Lung (tissue), 12 donors: Measurements from ENCODE around the gene RARRES2. TPM values are rescaled to one million over a fixed set of nuclear protein-coding genes. Genes with fewer than 3 reads are reported as not detected.
A peak's percentile ranks its signal among the peaks of the same experiment; 100 is the strongest.
"Not testable (repeated sequence)": the region's sequence is repeated elsewhere in the genome, so short reads cannot be mapped to it uniquely, and the experiment has no call there.

Experiments used
- ATAC-seq: fragments of 200-7000 bp; cut with Tn5 transposase; one replicate; pipeline ENCODE4 v1.9.1; 2020; ENCODE audit warnings: moderate number of reproducible peaks; ENCODE audit not compliant: insufficient read depth, low FRiP score
- DNase-seq, 3 donors: peaks; one replicate each; pipeline ENCODE4 v3.0.0-alpha.2; 2013 to 2017
- H3K27ac ChIP-seq, 2 donors: one replicate each; pipeline ENCODE4 v1.5.1; 2013; ENCODE audit warnings: mild to moderate bottlenecking in 2 of 2, moderate library complexity in 2 of 2, control low read depth in 1 of 2, inconsistent platforms in 1 of 2, low read depth in 1 of 2, low read length in 1 of 2
- H3K27me3 ChIP-seq, 3 donors: one replicate each; pipeline ENCODE4 v1.5.1; 2013; ENCODE audit warnings: low read length in 2 of 3; ENCODE audit not compliant: control insufficient read depth in 3 of 3, insufficient read depth in 3 of 3
- H3K36me3 ChIP-seq, 4 donors: one replicate each; pipeline ENCODE4 v1.5.1; 2013; ENCODE audit warnings: low read length in 4 of 4, mild to moderate bottlenecking in 1 of 4, moderate library complexity in 1 of 4; ENCODE audit not compliant: control insufficient read depth in 4 of 4, insufficient read depth in 4 of 4
- H3K4me1 ChIP-seq, 5 donors: one replicate each; pipeline ENCODE4 v1.5.1; 2013; ENCODE audit warnings: low read length in 5 of 5, mild to moderate bottlenecking in 2 of 5, moderate library complexity in 1 of 5; ENCODE audit not compliant: control insufficient read depth in 5 of 5, insufficient read depth in 5 of 5
- H3K4me3 ChIP-seq: one replicate; pipeline ENCODE4 v1.5.1; 2013; ENCODE audit warnings: mild to moderate bottlenecking, control low read depth, moderate library complexity
- H3K9ac ChIP-seq, 2 donors: one replicate each; pipeline ENCODE4 v1.5.1; 2013; ENCODE audit warnings: low read length in 2 of 2, control low read depth in 1 of 2; ENCODE audit not compliant: insufficient read depth in 1 of 2
- H3K9me3 ChIP-seq, 4 donors: one replicate each; pipeline ENCODE4 v1.5.1; 2013; ENCODE audit warnings: low read length in 3 of 4, mild to moderate bottlenecking in 1 of 4, moderate library complexity in 1 of 4; ENCODE audit not compliant: control insufficient read depth in 4 of 4, insufficient read depth in 3 of 4
- CTCF ChIP-seq: IDR thresholded peaks from 2 replicates; pipeline ENCODE4 v1.5.1; 2012; ENCODE audit warnings: mild to moderate bottlenecking; ENCODE audit errors: control extremely low read depth, extremely low read depth
- WGBS, 2 donors: extraction: QIAGEN DNeasy Blood & Tissue Kit; methylation state at CpG; one replicate each; pipeline ENCODE4 v1.1.7; 2013; 5-methylcytosine and 5-hydroxymethylcytosine counted together
- polyA plus RNA-seq, 2 donors: library from polyadenylated mRNA; stranded (reverse); fragments of 200-250 nt; gene quantifications; one replicate each; pipeline ENCODE4 v1.2.1, GENCODE V29; 2013
- total RNA-seq, 2 donors: library from RNA; depleted of rRNA in 1 of 2; stranded (reverse); fragments of >200 nt in 1 of 2; gene quantifications; one replicate each; pipeline ENCODE4 v1.2.1, GENCODE V29; 2014 to 2021
- donor health status: control.
- donor health status: control.
- donor health status: Bipolar disorder and iron deficiency.
- donor health status: healthy.
- donor health status: DM: yes; HTN: yes; CAD: no.

Gene RARRES2
- total and polyA plus RNA-seq, 4 donors, result 123 to 212 (median 163) TPM

GRCh38 chr7:150308575-150308974 is 32.9 kb downstream of the RARRES2 start:
- Histone ChIP-seq H3K4me1 (peaks cover 0 to 6% (median 0%) of the 10 kb centered on the region in 5 donors), H3K36me3 (no peaks in the 10 kb centered on the region), H3K9ac (no peak overlapping the region), H3K9me3 (no peaks in the 10 kb centered on the region), H3K27me3 (no peaks in the 10 kb centered on the region), H3K4me3 (no peak overlapping the region), H3K27ac (no peak overlapping the region)
- no peak for TF ChIP-seq CTCF
- no peak for ATAC-seq
- DNase-seq, result no peak

GRCh38 chr7:150307904-150308303 is 33.5 kb downstream of the RARRES2 start:
- Histone ChIP-seq H3K9me3 (no peaks in the 10 kb centered on the region), H3K27ac (peak overlapping the region in 1 of 2 donors; percentile 61), H3K4me3 (no peak overlapping the region), H3K27me3 (no peaks in the 10 kb centered on the region), H3K36me3 (no peaks in the 10 kb centered on the region), H3K4me1 (peaks cover 0 to 6% (median 0%) of the 10 kb centered on the region in 5 donors), H3K9ac (no peak overlapping the region)
- TF ChIP-seq CTCF, result no peak
- WGBS, 2 donors, result 71 to 82% methylated on average over 9 of the region's 9 CpGs
- DNase-seq (no peak), ATAC-seq (no peak)

DNA sequence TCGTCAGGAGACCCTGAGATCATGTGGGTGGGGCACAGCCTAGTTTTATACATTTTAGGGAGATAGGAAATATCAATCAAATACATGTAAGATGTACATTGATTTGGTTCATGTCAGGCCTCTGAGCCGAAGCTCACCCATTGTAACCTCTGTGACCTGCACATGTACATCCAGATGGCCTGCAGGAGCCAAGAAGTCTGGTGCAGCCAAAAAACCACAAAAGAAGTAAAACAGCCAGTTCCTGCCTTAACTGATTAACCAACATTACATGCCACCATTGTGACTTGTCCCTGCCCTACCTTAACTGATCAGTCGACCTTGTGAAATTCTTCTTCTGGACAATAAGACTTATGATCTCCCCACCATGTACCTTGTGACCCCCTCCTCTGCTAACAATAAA is 34.3 kb downstream of the RARRES2 start:
- H3K36me3 ChIP-seq, result no peaks in the 10 kb centered on the region
- WGBS, 2 donors, result 78 to 80% methylated on average over 3 of the region's 3 CpGs
- H3K4me1 ChIP-seq, result peaks cover 0 to 6% (median 0%) of the 10 kb centered on the region in 5 donors
- no peak for ATAC-seq
- H3K27me3 ChIP-seq, result no peaks in the 10 kb centered on the region
- TF ChIP-seq CTCF, result no peak
- no peak for DNase-seq
- no peaks in the 10 kb centered on the region for H3K9me3 ChIP-seq
- no peak overlapping the region for H3K27ac ChIP-seq
- H3K4me3 ChIP-seq, result no peak overlapping the region
- H3K9ac ChIP-seq, result no peak overlapping the region

- H3K9ac ChIP-seq, result not testable (repeated sequence)
Measured at GRCh38 chr7:150306377-150306776, 35.1 kb downstream of the RARRES2 start.

DNA sequence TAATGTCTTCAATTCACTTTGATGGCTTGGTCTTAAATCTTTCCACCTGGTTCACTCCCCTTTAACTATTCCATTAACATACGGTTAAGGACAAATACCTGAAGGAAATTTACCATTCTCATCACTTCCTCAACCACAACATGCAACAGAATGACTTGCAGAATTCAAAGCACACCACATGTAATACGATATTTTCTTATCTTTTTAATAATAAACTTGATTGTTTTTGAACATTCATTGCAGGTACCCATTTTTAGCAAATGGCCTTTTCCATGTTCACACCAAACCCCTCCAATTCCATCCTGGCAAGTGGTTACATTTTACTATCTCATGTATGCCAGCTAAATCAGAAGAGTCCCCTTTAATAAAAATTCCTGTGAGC is 35.5 kb downstream of the RARRES2 start:
- H3K36me3 ChIP-seq, H3K9ac ChIP-seq, H3K4me3 ChIP-seq, H3K27me3 ChIP-seq, DNase-seq, H3K9me3 ChIP-seq, H3K4me1 ChIP-seq, ATAC-seq, H3K27ac ChIP-seq: not testable (repeated sequence)
- 18 to 47% methylated on average over 2 of the region's 2 CpGs for WGBS, 2 donors

More at GRCh38 chr7:150306377-150306776, 35.1 kb downstream of the RARRES2 start:
- ATAC-seq, H3K27me3 ChIP-seq, H3K9me3 ChIP-seq, H3K4me1 ChIP-seq, DNase-seq, H3K27ac ChIP-seq, H3K36me3 ChIP-seq, H3K4me3 ChIP-seq: not testable (repeated sequence)
- 73 to 85% methylated on average over 5 of the region's 5 CpGs for WGBS, 2 donors

- not testable (repeated sequence) for H3K9ac ChIP-seq, H3K9me3 ChIP-seq, H3K4me1 ChIP-seq, H3K36me3 ChIP-seq, H3K4me3 ChIP-seq, DNase-seq, H3K27me3 ChIP-seq, ATAC-seq, H3K27ac ChIP-seq
- WGBS, 2 donors, result 74 to 80% methylated on average over 11 of the region's 11 CpGs
Measured at GRCh38 chr7:150305259-150305902, 36.0 kb downstream of the RARRES2 start.
